Common myeloid progenitor, CD34-positive (primary cell): ENCODE results near the gene RAP1GAP2.

Experiments used
- CTCF ChIA-PET: fragments of 350-600 bp; sonication (Branson Sonifier 250); formaldehyde crosslinking; loops from one replicate; lab custom pipeline; 2021; ENCODE audit warnings: antibody characterized with exemption; lab: Charles Lee
- POLR2A ChIA-PET: fragments of 350-600 bp; sonication (Branson Sonifier 250); formaldehyde crosslinking; loops from one replicate; lab custom pipeline; 2021; ENCODE audit warnings: antibody characterized with exemption; lab: Charles Lee
- DNase-seq, 3 donors: peaks; one replicate each; pipeline versions ENCODE4 v3.0.0 to v3.0.0-alpha.2; 2013
- H3K27ac ChIP-seq, 2 experiments: 1 replicate in 1 of 2; 2 replicates in 1 of 2; pipeline ENCODE4 v1.7.0; 2013; ENCODE audit warnings: inconsistent platforms in 2 of 2, low read length in 2 of 2, mild to moderate bottlenecking in 2 of 2, low read depth in 1 of 2, moderate library complexity in 1 of 2; ENCODE audit not compliant: severe bottlenecking in 2 of 2, insufficient read depth in 1 of 2, poor library complexity in 1 of 2
- H3K27me3 ChIP-seq, 5 experiments: replicated peaks in 2 of 5; 1 replicate in 3 of 5; 2 replicates in 2 of 5; pipeline versions ENCODE4 v1.6.1 to v1.7.0; 2013; ENCODE audit warnings: low read length in 4 of 5, mild to moderate bottlenecking in 2 of 5, moderate library complexity in 2 of 5, inconsistent platforms in 1 of 5; ENCODE audit not compliant: insufficient read depth in 5 of 5, control insufficient read depth in 4 of 5
- H3K36me3 ChIP-seq, 4 experiments: 1 replicate in 2 of 4; 2 replicates in 2 of 4; pipeline versions ENCODE4 v1.6.1 to v1.7.0; 2013; ENCODE audit warnings: low read length in 3 of 4, control low read depth in 1 of 4, mild to moderate bottlenecking in 1 of 4; ENCODE audit not compliant: control insufficient read depth in 4 of 4, insufficient read depth in 4 of 4
- H3K4me1 ChIP-seq, 4 experiments: 1 replicate in 3 of 4; 2 replicates in 1 of 4; pipeline versions ENCODE4 v1.6.1 to v1.7.1; 2013; ENCODE audit warnings: low read length in 3 of 4, mild to moderate bottlenecking in 3 of 4, control low read depth in 1 of 4, inconsistent platforms in 1 of 4, moderate library complexity in 1 of 4; ENCODE audit not compliant: control insufficient read depth in 4 of 4, insufficient read depth in 4 of 4; ENCODE audit errors: control extremely low read depth in 1 of 4
- H3K4me3 ChIP-seq, 7 experiments: 1 replicate in 4 of 7; 2 replicates in 3 of 7; pipeline versions ENCODE4 v1.5.1 to v1.7.0; 2013; ENCODE audit warnings: mild to moderate bottlenecking in 7 of 7, low read length in 6 of 7, moderate library complexity in 6 of 7, inconsistent platforms in 2 of 7, low read depth in 2 of 7, control low read depth in 1 of 7; ENCODE audit not compliant: insufficient read depth in 4 of 7, control insufficient read depth in 1 of 7; ENCODE audit errors: extremely low read depth in 1 of 7
- H3K9me3 ChIP-seq, 5 experiments: 1 replicate in 4 of 5; 2 replicates in 1 of 5; pipeline versions ENCODE4 v1.6.1 to v1.7.1; 2013; ENCODE audit warnings: low read length in 4 of 5, mild to moderate bottlenecking in 2 of 5, inconsistent platforms in 1 of 5, low read depth in 1 of 5, moderate library complexity in 1 of 5; ENCODE audit not compliant: control insufficient read depth in 4 of 5, insufficient read depth in 2 of 5; ENCODE audit errors: control extremely low read depth in 1 of 5
- WGBS: methylation state at CpG from one replicate; pipeline ENCODE4 v1.1.5; 2013; ENCODE audit not compliant: insufficient coverage; 5-methylcytosine and 5-hydroxymethylcytosine counted together

The RAP1GAP2 gene

GRCh38 chr17:2959371-2960130, 163.3 kb downstream of the RAP1GAP2 start:
- H3K9me3 ChIP-seq, result no peaks in the 10 kb centered on the region
- POLR2A ChIA-PET, result no interaction called here

GRCh38 chr17:2961446-2961845, 165.2 kb downstream of the RAP1GAP2 start:
- WGBS, result 98% methylated on average over 7 of the region's 8 CpGs
- DNase-seq, result no peak
- peaks cover 7 to 21% (median 13%) of the 10 kb centered on the region in 4 experiments for H3K36me3 ChIP-seq
- ChIA-PET CTCF (no interaction called here), POLR2A (no interaction called here)
- H3K27ac ChIP-seq, result no peak overlapping the region
- H3K4me1 ChIP-seq, result peaks cover 0 to 1% (median 0%) of the 10 kb centered on the region in 4 experiments
- H3K9me3 ChIP-seq, result no peaks in the 10 kb centered on the region
- no peak overlapping the region for H3K4me3 ChIP-seq
- no peaks in the 10 kb centered on the region for H3K27me3 ChIP-seq

More at GRCh38 chr17:2959371-2960130, 163.3 kb downstream of the RAP1GAP2 start:
- Histone ChIP-seq H3K27me3 (no peaks in the 10 kb centered on the region), H3K27ac (no peak overlapping the region), H3K4me1 (peaks cover 0 to 13% (median 4%) of the 10 kb centered on the region in 4 experiments), H3K36me3 (peaks cover 2 to 7% (median 5%) of the 10 kb centered on the region in 4 experiments), H3K4me3 (no peak overlapping the region)
- WGBS, result over 99% methylated on average over 13 of the region's 19 CpGs
- CTCF ChIA-PET, result no interaction called here
- DNase-seq, result no peak

GRCh38 chr17:2962236-2962635, 166.0 kb downstream of the RAP1GAP2 start:
- Histone ChIP-seq H3K27me3 (no peaks in the 10 kb centered on the region), H3K4me3 (no peak overlapping the region), H3K36me3 (peaks cover 8 to 28% (median 15%) of the 10 kb centered on the region in 4 experiments), H3K27ac (no peak overlapping the region), H3K4me1 (peaks cover 0 to 1% (median 0%) of the 10 kb centered on the region in 4 experiments), H3K9me3 (no peaks in the 10 kb centered on the region)
- WGBS, result 100% methylated on average over 6 of the region's 7 CpGs
- POLR2A ChIA-PET, result no interaction called here
- DNase-seq, result no peak
- CTCF ChIA-PET, result no interaction called here

GRCh38 chr17:2962729-2963128, 166.5 kb downstream of the RAP1GAP2 start:
- POLR2A ChIA-PET, result no interaction called here
- DNase-seq, result no peak
- peaks cover 8 to 33% (median 17%) of the 10 kb centered on the region in 4 experiments for H3K36me3 ChIP-seq

GRCh38 chr17:2963332-2964027, 167.2 kb downstream of the RAP1GAP2 start:
- Histone ChIP-seq H3K4me3 (no peak overlapping the region), H3K4me1 (peaks cover 0 to 1% (median 0%) of the 10 kb centered on the region in 4 experiments), H3K9me3 (no peaks in the 10 kb centered on the region), H3K36me3 (peaks cover 8 to 36% (median 18%) of the 10 kb centered on the region in 4 experiments), H3K27ac (no peak overlapping the region), H3K27me3 (no peaks in the 10 kb centered on the region)
- no peak for DNase-seq
- ChIA-PET CTCF (interaction anchor here (0.8 kb wide), 1 partner anchor 20 kb away, joined by 4 read pairs; no protein-coding TSS in a partner anchor), POLR2A (no interaction called here)
- 97% methylated on average over 12 of the region's 21 CpGs for WGBS

More at GRCh38 chr17:2962729-2963128, 166.5 kb downstream of the RAP1GAP2 start:
- no peaks in the 10 kb centered on the region for H3K27me3 ChIP-seq
- H3K9me3 ChIP-seq, result no peaks in the 10 kb centered on the region
- CTCF ChIA-PET, result interaction anchor here (0.8 kb wide), 1 partner anchor 19 kb away, joined by 4 read pairs; no protein-coding TSS in a partner anchor
- H3K27ac ChIP-seq, result no peak overlapping the region
- WGBS, result 97% methylated on average over 11 of the region's 14 CpGs
- H3K4me1 ChIP-seq, result peaks cover 0 to 1% (median 0%) of the 10 kb centered on the region in 4 experiments
- no peak overlapping the region for H3K4me3 ChIP-seq

- WGBS, result 90% methylated on average over 2 of the region's 6 CpGs
- DNase-seq, result no peak
- H3K4me1 ChIP-seq, result peaks cover 0 to 1% (median 0%) of the 10 kb centered on the region in 4 experiments
- CTCF ChIA-PET, result no interaction called here
- H3K27me3 ChIP-seq, result no peaks in the 10 kb centered on the region
- H3K9me3 ChIP-seq, result no peaks in the 10 kb centered on the region
- H3K27ac ChIP-seq, result no peak overlapping the region
- POLR2A ChIA-PET, result no interaction called here
- no peak overlapping the region for H3K4me3 ChIP-seq
- peaks cover 8 to 36% (median 18%) of the 10 kb centered on the region in 4 experiments for H3K36me3 ChIP-seq
These were observed 167.8 kb downstream of the RAP1GAP2 start for GRCh38 chr17:2964028-2964356.

GRCh38 chr17:2964370-2964769, 168.1 kb downstream of the RAP1GAP2 start:
- Histone ChIP-seq H3K27me3 (no peaks in the 10 kb centered on the region), H3K4me3 (no peak overlapping the region), H3K27ac (no peak overlapping the region), H3K4me1 (peaks cover 0 to 1% (median 0%) of the 10 kb centered on the region in 4 experiments), H3K9me3 (no peaks in the 10 kb centered on the region), H3K36me3 (peaks cover 8 to 36% (median 18%) of the 10 kb centered on the region in 4 experiments)
- WGBS, result 100% methylated on average over 3 of the region's 10 CpGs
- POLR2A ChIA-PET, result no interaction called here
- CTCF ChIA-PET, result no interaction called here
- DNase-seq, result no peak
